Fibroblast of mammary gland (primary cell): ENCODE data around the gene CACNA1H.

Source experiments
- DNase-seq: peaks from one replicate; pipeline ENCODE4 v3.0.0-alpha.2; 2010; ENCODE audit warnings: low read depth
- H3K4me3 ChIP-seq: 2 replicates; pipeline ENCODE4 v1.5.1; 2011; ENCODE audit warnings: low read depth, mild to moderate bottlenecking, low read length, moderate library complexity; ENCODE audit not compliant: control insufficient read depth
- TF ChIP-seq, protein P1 (sequence below): conservative IDR thresholded peaks from 2 replicates; pipeline ENCODE4 v1.5.1; 2011; ENCODE audit warnings: low read depth, low read length, inconsistent platforms; ENCODE audit not compliant: control insufficient read depth, insufficient read depth

CACNA1H gene

DNA sequence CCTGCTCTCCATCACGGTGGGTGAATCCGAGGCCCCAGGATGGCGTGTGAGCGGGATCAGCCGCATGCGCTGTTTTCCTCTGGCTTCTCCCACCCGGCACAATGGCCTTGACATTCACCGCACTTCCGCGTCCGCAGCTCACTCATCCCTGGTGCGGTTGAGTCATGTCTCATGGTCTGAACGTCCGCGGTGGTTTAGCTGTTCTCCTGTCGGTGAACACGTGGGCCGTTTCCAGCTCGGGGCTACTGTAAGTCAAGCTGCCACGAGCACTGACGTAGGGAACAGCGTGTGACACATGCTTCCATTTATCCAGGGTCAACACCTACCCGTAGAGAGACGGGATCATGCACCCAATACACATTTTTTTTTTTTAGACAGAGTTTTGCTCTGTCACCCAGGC, 15.3 kb upstream of the CACNA1H start:
- H3K4me3 ChIP-seq: no peak overlapping the region
- peak; percentile 72 for DNase-seq
- TF ChIP-seq, protein P1, sequence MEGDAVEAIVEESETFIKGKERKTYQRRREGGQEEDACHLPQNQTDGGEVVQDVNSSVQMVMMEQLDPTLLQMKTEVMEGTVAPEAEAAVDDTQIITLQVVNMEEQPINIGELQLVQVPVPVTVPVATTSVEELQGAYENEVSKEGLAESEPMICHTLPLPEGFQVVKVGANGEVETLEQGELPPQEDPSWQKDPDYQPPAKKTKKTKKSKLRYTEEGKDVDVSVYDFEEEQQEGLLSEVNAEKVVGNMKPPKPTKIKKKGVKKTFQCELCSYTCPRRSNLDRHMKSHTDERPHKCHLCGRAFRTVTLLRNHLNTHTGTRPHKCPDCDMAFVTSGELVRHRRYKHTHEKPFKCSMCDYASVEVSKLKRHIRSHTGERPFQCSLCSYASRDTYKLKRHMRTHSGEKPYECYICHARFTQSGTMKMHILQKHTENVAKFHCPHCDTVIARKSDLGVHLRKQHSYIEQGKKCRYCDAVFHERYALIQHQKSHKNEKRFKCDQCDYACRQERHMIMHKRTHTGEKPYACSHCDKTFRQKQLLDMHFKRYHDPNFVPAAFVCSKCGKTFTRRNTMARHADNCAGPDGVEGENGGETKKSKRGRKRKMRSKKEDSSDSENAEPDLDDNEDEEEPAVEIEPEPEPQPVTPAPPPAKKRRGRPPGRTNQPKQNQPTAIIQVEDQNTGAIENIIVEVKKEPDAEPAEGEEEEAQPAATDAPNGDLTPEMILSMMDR: no peak

DNA sequence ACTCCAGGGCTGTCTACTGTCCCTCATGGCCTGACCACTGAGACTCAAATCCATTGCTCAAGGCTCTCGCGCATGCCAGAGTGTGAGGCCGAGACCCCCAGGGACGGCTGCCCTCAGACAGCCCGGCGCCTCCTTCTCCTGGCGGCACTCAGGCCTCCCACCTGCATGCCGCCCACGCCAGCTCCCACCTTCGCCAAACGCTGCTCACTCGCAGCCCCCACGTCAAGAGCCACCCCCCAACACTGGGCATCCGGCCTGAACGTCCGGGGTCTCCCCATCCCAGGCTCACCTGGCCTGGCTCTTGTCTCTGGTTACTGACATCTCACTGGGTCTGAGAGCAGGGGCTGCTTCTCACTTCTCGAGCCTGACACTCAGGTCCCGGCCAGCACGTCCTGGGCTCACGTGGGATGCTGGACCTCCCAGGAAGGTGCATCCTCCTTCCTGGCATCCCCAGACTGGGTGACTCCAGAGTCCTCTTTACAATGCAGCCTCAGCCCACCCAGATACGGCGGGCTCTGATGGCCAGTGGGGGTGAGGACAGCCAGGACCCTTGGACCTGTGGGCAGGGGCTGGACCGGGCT, 12.2 kb upstream of the CACNA1H start:
- H3K4me3 ChIP-seq: no peak overlapping the region
- DNase-seq: no peak
- TF ChIP-seq, protein P1: no peak

DNA sequence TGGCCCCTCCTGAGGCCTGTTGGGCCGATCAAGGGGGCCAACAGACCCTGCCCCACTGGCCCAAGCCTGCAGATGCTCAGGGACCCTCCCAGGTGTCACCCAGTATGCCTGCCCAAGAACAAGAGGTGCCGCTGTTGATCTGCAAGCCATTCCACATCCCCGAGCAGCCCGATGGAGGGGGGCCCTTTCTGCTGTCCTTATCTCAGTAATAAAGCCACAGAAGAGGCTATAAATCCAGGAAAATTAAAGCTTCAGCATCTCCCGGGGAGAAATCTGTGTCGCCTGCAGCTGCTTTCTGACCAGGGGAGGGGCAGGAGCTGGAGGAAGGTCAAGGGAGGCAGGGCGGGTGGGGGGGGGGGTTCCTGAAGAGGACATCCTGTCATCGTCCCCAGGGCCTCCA, 11.7 kb upstream of the CACNA1H start:
- no peak overlapping the region for H3K4me3 ChIP-seq
- no peak for DNase-seq
- TF ChIP-seq, protein P1: no peak

DNA sequence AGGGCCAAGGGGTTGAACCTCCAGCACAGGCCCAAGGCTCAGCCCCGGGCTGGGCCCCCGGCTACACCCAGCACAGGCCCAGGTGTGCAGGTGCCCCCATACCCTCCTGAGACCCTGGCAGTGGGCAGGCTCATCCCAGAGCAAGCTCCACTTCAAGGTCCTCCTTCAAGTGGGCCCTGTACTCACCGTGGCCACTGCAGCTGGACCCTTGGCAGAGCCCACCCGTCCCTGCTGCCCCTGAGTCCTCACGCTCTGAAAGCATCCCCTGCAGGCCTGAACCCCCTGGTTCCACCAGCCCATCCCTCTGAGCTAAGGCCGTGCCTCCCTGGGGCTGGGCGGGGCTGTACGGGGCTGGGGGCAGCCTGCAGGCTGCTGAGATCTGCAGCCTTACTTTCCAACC, 11.2 kb upstream of the CACNA1H start:
- TF ChIP-seq, protein P1: no peak
- DNase-seq: no peak
- no peak overlapping the region for H3K4me3 ChIP-seq

DNA sequence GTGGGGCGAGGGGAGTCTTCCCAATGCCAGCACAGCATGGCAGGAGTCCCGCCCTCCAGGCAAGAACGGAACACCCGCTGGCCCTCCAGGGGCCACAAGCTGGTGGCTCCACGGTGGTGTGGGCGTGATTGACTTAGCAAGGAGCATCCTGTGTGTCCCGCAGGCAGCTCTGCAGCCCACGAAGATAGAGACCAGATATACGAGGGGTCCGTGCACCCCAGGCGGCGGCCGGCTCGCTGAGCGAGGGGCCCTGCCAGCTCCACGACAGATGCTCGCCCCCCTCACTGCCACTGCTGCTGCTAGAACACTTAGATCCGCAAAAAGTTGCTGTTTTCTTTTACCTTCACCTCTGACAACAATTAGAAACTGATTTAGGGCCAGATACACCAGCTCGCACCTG, 10.0 kb upstream of the CACNA1H start:
- TF ChIP-seq, protein P1: no peak
- no peak overlapping the region for H3K4me3 ChIP-seq
- DNase-seq: no peak

DNA sequence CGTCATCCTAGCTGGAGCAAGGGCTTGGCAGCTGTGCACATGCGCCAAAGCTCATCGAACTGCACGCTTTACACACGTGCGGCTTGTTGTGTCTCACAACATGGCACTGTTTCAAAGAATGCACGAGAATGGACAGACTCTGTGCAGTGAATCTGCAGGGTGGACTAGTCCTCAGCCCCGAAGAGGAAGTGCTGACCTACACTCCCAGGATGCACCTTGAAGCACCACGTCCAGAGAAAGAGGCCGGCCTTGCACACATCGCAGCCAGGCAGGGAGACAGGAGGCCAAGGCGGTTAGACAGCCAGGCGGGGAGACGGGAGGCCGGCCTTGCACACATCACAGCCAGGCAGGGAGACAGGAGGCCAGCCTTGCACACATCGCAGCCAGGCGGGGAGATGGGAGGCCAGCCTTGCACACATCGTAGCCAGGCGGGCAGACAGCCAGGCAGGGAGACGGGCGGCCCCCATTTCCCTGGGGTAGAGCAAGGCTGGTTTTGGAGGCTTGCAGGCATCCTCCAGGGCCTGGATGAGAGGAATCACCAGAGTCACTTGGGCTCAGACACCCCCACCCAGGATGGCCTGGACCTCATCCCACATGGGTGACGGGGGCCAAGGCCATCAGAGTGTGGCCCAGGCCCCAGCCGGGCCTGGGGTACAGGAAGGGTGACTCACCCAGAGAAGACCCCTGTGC, 9.0 kb upstream of the CACNA1H start:
- H3K4me3 ChIP-seq: no peak overlapping the region
- DNase-seq: no peak
- TF ChIP-seq, protein P1: no peak
